Osteoblast (primary cell): ENCODE measurements around the gene TNFRSF19. TPM values are rescaled to one million over a fixed set of nuclear protein-coding genes. Genes with fewer than 3 reads are reported as not detected.
A peak's percentile ranks its signal among the peaks of the same experiment; 100 is the strongest.

Experiments
- DNase-seq: peaks from one replicate; pipeline ENCODE4 v3.0.0; 2011; ENCODE audit warnings: low spot score, mixed read lengths; ENCODE audit not compliant: insufficient read length; ENCODE audit errors: missing footprints
- H2AFZ ChIP-seq: 2 replicates; pipeline ENCODE4 v1.6.0; 2011; ENCODE audit warnings: mild to moderate bottlenecking, low read length
- H3K27ac ChIP-seq: 2 replicates; pipeline ENCODE4 v1.5.1; 2011; ENCODE audit warnings: mild to moderate bottlenecking, low read depth, low read length, moderate library complexity
- H3K27me3 ChIP-seq: 2 replicates; pipeline ENCODE4 v1.6.0; 2012; ENCODE audit warnings: mild to moderate bottlenecking, control low read depth, inconsistent platforms, low read length, moderate library complexity; ENCODE audit not compliant: insufficient read depth
- H3K36me3 ChIP-seq: 2 replicates; pipeline ENCODE4 v1.5.1; 2011; ENCODE audit warnings: mild to moderate bottlenecking, low read length, control low read depth, moderate library complexity; ENCODE audit not compliant: insufficient read depth
- H3K4me1 ChIP-seq: 2 replicates; pipeline ENCODE4 v1.5.1; 2011; ENCODE audit warnings: mild to moderate bottlenecking, low read length, control low read depth, moderate library complexity; ENCODE audit not compliant: insufficient read depth
- H3K4me2 ChIP-seq: 2 replicates; pipeline ENCODE4 v1.6.0; 2011; ENCODE audit warnings: mild to moderate bottlenecking, low read length; ENCODE audit not compliant: insufficient read depth
- H3K4me3 ChIP-seq: fragments of 200-600 bp; sonication (generic); 3 replicates; pipeline ENCODE4 v1.5.1; 2012; ENCODE audit warnings: mild to moderate bottlenecking, low read length, inconsistent platforms; ENCODE audit not compliant: insufficient read depth
- H3K79me2 ChIP-seq: 2 replicates; pipeline ENCODE4 v1.6.0; 2012; ENCODE audit warnings: mild to moderate bottlenecking, low read length, control low read depth, inconsistent platforms; ENCODE audit not compliant: insufficient read depth
- H3K9me3 ChIP-seq: 2 replicates; pipeline ENCODE4 v1.5.1; 2011; ENCODE audit warnings: low read depth, low read length, control low read depth
- H4K20me1 ChIP-seq: 2 replicates; pipeline ENCODE4 v1.6.0; 2012; ENCODE audit warnings: mild to moderate bottlenecking, low read length, control low read depth; ENCODE audit not compliant: insufficient read depth
- CTCF ChIP-seq: IDR thresholded peaks from 2 replicates; pipeline ENCODE4 v1.5.1; 2011; ENCODE audit warnings: mild to moderate bottlenecking, low read depth, low read length, moderate library complexity; ENCODE audit errors: extremely low read depth
- total RNA-seq: library from RNA; depleted of rRNA; stranded (reverse); fragments of >200 nt; gene quantifications from 2 replicates; pipeline ENCODE4 v1.2.3, GENCODE V29; 2012

Gene TNFRSF19
- total RNA-seq, 1 donor, result 73.8 TPM

DNA sequence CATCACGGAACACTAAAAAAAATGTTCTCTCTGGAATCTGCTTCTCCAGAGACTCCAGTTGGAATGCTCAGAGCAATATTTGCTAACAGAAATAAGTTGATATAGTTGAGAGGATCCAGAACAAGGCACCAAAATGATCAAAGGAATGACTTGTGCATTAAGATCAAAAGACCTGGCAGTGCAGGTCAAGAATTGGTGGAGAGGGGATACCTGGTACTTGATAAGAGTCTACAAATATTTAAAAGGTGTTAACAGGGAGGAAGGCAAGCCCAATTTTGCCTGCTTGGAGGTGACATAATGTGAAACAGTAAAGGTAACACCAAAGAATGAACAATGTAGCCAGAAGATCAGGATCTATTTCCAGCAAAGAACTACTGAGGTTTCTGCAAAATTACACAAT lies 20.0 kb upstream of the TNFRSF19 start:
- TF ChIP-seq CTCF, result no peak

GRCh38 chr13:23551213-23552008 lies 18.8 kb upstream of the TNFRSF19 start:
- Histone ChIP-seq H2AFZ (no peak overlapping the region), H3K4me2 (no peak overlapping the region), H3K79me2 (no peaks in the 10 kb centered on the region), H3K4me3 (no peak overlapping the region), H4K20me1 (no peaks in the 10 kb centered on the region), H3K27ac (no peak overlapping the region), H3K4me1 (peaks cover 5% of the 10 kb centered on the region), H3K9me3 (no peaks in the 10 kb centered on the region), H3K36me3 (no peaks in the 10 kb centered on the region), H3K27me3 (no peaks in the 10 kb centered on the region)
- no peak for TF ChIP-seq CTCF
- no peak for DNase-seq

More for the DNA sequence above, 20.0 kb upstream of the TNFRSF19 start:
- no peak for DNase-seq
- Histone ChIP-seq H3K9me3 (no peaks in the 10 kb centered on the region), H3K4me2 (no peak overlapping the region), H2AFZ (no peak overlapping the region), H3K36me3 (no peaks in the 10 kb centered on the region), H3K27ac (no peak overlapping the region), H4K20me1 (no peaks in the 10 kb centered on the region), H3K79me2 (no peaks in the 10 kb centered on the region), H3K4me3 (no peak overlapping the region), H3K27me3 (no peaks in the 10 kb centered on the region), H3K4me1 (peaks cover 5% of the 10 kb centered on the region)

DNA sequence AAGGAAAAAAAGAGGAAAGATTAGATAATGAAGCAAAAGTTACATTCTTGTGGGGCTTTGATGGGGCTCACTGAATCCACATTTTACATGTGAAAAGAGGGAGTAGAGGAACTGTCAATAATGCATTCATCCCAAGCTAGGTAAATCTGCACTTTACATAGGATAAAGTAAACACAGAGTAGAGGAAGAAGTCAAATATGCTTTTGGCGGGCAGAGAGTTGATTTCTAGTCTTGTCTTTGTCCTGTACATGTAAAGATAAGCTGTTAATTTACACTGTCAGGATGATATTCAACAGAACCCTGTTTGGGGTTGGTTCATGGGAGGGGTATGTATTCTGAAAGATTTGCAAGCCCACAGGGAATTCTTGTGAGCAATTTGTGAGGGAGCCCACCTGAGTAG lies 18.0 kb upstream of the TNFRSF19 start:
- no peaks in the 10 kb centered on the region for H3K79me2 ChIP-seq
- no peak overlapping the region for H3K27ac ChIP-seq
- no peak for DNase-seq
- H3K4me1 ChIP-seq, result peaks cover 5% of the 10 kb centered on the region
- H4K20me1 ChIP-seq, result no peaks in the 10 kb centered on the region
- H3K27me3 ChIP-seq, result no peaks in the 10 kb centered on the region
- no peak for TF ChIP-seq CTCF
- no peak overlapping the region for H3K4me2 ChIP-seq
- H3K4me3 ChIP-seq, result no peak overlapping the region
- H2AFZ ChIP-seq, result peak overlapping the region; percentile 9
- H3K36me3 ChIP-seq, result no peaks in the 10 kb centered on the region
- H3K9me3 ChIP-seq, result no peaks in the 10 kb centered on the region

GRCh38 chr13:23552661-23553060 lies 17.6 kb upstream of the TNFRSF19 start:
- no peak for DNase-seq
- no peaks in the 10 kb centered on the region for H3K9me3 ChIP-seq
- no peaks in the 10 kb centered on the region for H3K27me3 ChIP-seq
- H3K27ac ChIP-seq, result no peak overlapping the region
- H2AFZ ChIP-seq, result no peak overlapping the region
- H3K4me1 ChIP-seq, result peaks cover 5% of the 10 kb centered on the region
- TF ChIP-seq CTCF, result no peak
- H3K79me2 ChIP-seq, result no peaks in the 10 kb centered on the region
- no peak overlapping the region for H3K4me3 ChIP-seq
- H3K36me3 ChIP-seq, result no peaks in the 10 kb centered on the region
- no peaks in the 10 kb centered on the region for H4K20me1 ChIP-seq
- H3K4me2 ChIP-seq, result no peak overlapping the region
